OCI-LY1 (cell line): ENCODE data around the gene GON4L.

ENCODE experiments used
- H2AFZ ChIP-seq: fragments of 200-600 bp; sonication (generic), shearing (Covaris generic); 2 replicates; pipeline ENCODE4 v1.6.0; 2014; ENCODE audit warnings: antibody characterized with exemption, mild to moderate bottlenecking, low read length
- H3F3A ChIP-seq: fragments of 200-600 bp; sonication (generic), shearing (Covaris generic); 2 replicates; pipeline ENCODE4 v1.6.0; 2014; ENCODE audit warnings: mild to moderate bottlenecking, antibody characterized with exemption, low read length, moderate library complexity; ENCODE audit not compliant: insufficient read depth
- H3K27ac ChIP-seq: fragments of 200-600 bp; sonication (generic); 2 replicates; pipeline ENCODE4 v1.5.1; 2014; ENCODE audit warnings: low read length, mixed run types, mild to moderate bottlenecking, low read depth; ENCODE audit not compliant: poor library complexity, severe bottlenecking
- H3K27me3 ChIP-seq: fragments of 200-600 bp; sonication (generic); 2 replicates; pipeline ENCODE4 v1.6.0; 2014; ENCODE audit warnings: antibody characterized with exemption, mild to moderate bottlenecking, low read length, moderate library complexity; ENCODE audit not compliant: insufficient read depth
- H3K36me3 ChIP-seq: fragments of 200-600 bp; sonication (generic); 2 replicates; pipeline ENCODE4 v1.6.1; 2014; ENCODE audit warnings: mild to moderate bottlenecking, antibody characterized with exemption, low read length, moderate library complexity, mixed read lengths; ENCODE audit not compliant: insufficient read depth
- H3K4me1 ChIP-seq: fragments of 200-600 bp; sonication (generic); 2 replicates; pipeline ENCODE4 v1.5.1; 2014; ENCODE audit warnings: mild to moderate bottlenecking, low read length, moderate library complexity; ENCODE audit not compliant: insufficient read depth, severe bottlenecking
- H3K4me2 ChIP-seq: fragments of 200-600 bp; sonication (generic), shearing (Covaris generic); 2 replicates; pipeline ENCODE4 v1.6.1; 2014; ENCODE audit warnings: low read length
- H3K4me3 ChIP-seq: fragments of 200-600 bp; sonication (generic); 2 replicates; pipeline ENCODE4 v1.5.1; 2014; ENCODE audit warnings: low read length, low read depth, mild to moderate bottlenecking, mixed read lengths; ENCODE audit not compliant: poor library complexity, severe bottlenecking
- H3K79me2 ChIP-seq: fragments of 200-600 bp; shearing (Covaris generic); 2 replicates; pipeline ENCODE4 v1.6.1; 2016; ENCODE audit warnings: mixed run types, low read length, mixed read lengths; ENCODE audit not compliant: insufficient read depth
- H3K9ac ChIP-seq: fragments of 200-600 bp; sonication (generic), shearing (Covaris generic); 2 replicates; pipeline ENCODE4 v1.6.1; 2014; ENCODE audit warnings: mild to moderate bottlenecking, low read length, mixed read lengths
- H3K9me2 ChIP-seq: fragments of 200-600 bp; sonication (generic), shearing (Covaris generic); 2 replicates; pipeline ENCODE4 v1.6.1; 2014; ENCODE audit warnings: low read depth, mild to moderate bottlenecking, low read length, mixed read lengths
- H3K9me3 ChIP-seq: fragments of 200-600 bp; shearing (Covaris generic); 2 replicates; pipeline ENCODE4 v1.6.1; 2014; ENCODE audit warnings: low read length, mixed read lengths
- H4K20me1 ChIP-seq: fragments of 200-600 bp; sonication (generic), shearing (Covaris generic); 2 replicates; pipeline ENCODE4 v1.6.0; 2016; ENCODE audit warnings: mild to moderate bottlenecking, low read length; ENCODE audit not compliant: insufficient read depth
- EZH2 ChIP-seq: fragments of 200-600 bp; sonication (generic), shearing (Covaris generic); IDR thresholded peaks from 2 replicates; pipeline ENCODE4 v1.8.0; 2017; ENCODE audit warnings: borderline replicate concordance, mixed run types, mild to moderate bottlenecking, antibody characterized with exemption, low read length, moderate library complexity, mixed read lengths
- TF ChIP-seq, protein P1 (sequence below): fragments of 200-600 bp; sonication (generic), shearing (Covaris generic); IDR thresholded peaks from 2 replicates; pipeline ENCODE4 v1.5.1; 2017; ENCODE audit warnings: mild to moderate bottlenecking, antibody characterized with exemption, low read length, moderate library complexity, mixed read lengths

Gene GON4L

GRCh38 chr1:155864393-155864792, 7.4 kb upstream of the GON4L start:
- Histone ChIP-seq H3K9ac (no peak overlapping the region), H3K9me3 (no peaks in the 10 kb centered on the region), H3K4me2 (no peak overlapping the region), H3K4me1 (peaks cover 16% of the 10 kb centered on the region), H2AFZ (no peak overlapping the region), H3K9me2 (no peaks in the 10 kb centered on the region), H4K20me1 (no peaks in the 10 kb centered on the region), H3K27ac (no peak overlapping the region), H3K4me3 (no peak overlapping the region), H3K79me2 (no peaks in the 10 kb centered on the region), H3K36me3 (no peaks in the 10 kb centered on the region), H3F3A (no peaks in the 10 kb centered on the region), H3K27me3 (no peaks in the 10 kb centered on the region)
- TF ChIP-seq, protein P1, sequence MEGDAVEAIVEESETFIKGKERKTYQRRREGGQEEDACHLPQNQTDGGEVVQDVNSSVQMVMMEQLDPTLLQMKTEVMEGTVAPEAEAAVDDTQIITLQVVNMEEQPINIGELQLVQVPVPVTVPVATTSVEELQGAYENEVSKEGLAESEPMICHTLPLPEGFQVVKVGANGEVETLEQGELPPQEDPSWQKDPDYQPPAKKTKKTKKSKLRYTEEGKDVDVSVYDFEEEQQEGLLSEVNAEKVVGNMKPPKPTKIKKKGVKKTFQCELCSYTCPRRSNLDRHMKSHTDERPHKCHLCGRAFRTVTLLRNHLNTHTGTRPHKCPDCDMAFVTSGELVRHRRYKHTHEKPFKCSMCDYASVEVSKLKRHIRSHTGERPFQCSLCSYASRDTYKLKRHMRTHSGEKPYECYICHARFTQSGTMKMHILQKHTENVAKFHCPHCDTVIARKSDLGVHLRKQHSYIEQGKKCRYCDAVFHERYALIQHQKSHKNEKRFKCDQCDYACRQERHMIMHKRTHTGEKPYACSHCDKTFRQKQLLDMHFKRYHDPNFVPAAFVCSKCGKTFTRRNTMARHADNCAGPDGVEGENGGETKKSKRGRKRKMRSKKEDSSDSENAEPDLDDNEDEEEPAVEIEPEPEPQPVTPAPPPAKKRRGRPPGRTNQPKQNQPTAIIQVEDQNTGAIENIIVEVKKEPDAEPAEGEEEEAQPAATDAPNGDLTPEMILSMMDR = no peak
- no peak for TF ChIP-seq EZH2

GRCh38 chr1:155861896-155862295, 4.9 kb upstream of the GON4L start:
- H3K4me2 ChIP-seq = no peak overlapping the region

GRCh38 chr1:155860970-155861510, 4.0 kb upstream of the GON4L start:
- Histone ChIP-seq H2AFZ (no peak overlapping the region), H3K4me2 (peak overlapping the region; percentile 74), H3K9ac (peak overlapping the region; percentile 48)

More at GRCh38 chr1:155861896-155862295, 4.9 kb upstream of the GON4L start:
- no peak for TF ChIP-seq EZH2
- TF ChIP-seq, protein P1 = no peak
- no peak overlapping the region for H3K27ac ChIP-seq
- H4K20me1 ChIP-seq = no peaks in the 10 kb centered on the region
- no peaks in the 10 kb centered on the region for H3K79me2 ChIP-seq
- H3K9me2 ChIP-seq = no peaks in the 10 kb centered on the region
- no peaks in the 10 kb centered on the region for H3K9me3 ChIP-seq
- H3K36me3 ChIP-seq = no peaks in the 10 kb centered on the region
- H3F3A ChIP-seq = peaks cover 11% of the 10 kb centered on the region
- no peak overlapping the region for H3K9ac ChIP-seq
- H3K4me3 ChIP-seq = no peak overlapping the region
- no peak overlapping the region for H2AFZ ChIP-seq
- H3K27me3 ChIP-seq = no peaks in the 10 kb centered on the region
- H3K4me1 ChIP-seq = peaks cover 33% of the 10 kb centered on the region

More at GRCh38 chr1:155860970-155861510, 4.0 kb upstream of the GON4L start:
- peaks cover 39% of the 10 kb centered on the region for H3K4me1 ChIP-seq
- H3F3A ChIP-seq = peaks cover 11% of the 10 kb centered on the region
- no peaks in the 10 kb centered on the region for H3K9me2 ChIP-seq
- H3K27me3 ChIP-seq = no peaks in the 10 kb centered on the region
- peak overlapping the region; percentile 55 for H3K4me3 ChIP-seq
- H4K20me1 ChIP-seq = no peaks in the 10 kb centered on the region
- peak overlapping the region; percentile 28 for H3K27ac ChIP-seq
- TF ChIP-seq EZH2 = no peak
- TF ChIP-seq, protein P1 = no peak
- H3K79me2 ChIP-seq = peaks cover 9% of the 10 kb centered on the region
- H3K9me3 ChIP-seq = no peaks in the 10 kb centered on the region
- no peaks in the 10 kb centered on the region for H3K36me3 ChIP-seq
